ENCODE measurements around the gene SLC25A28.

SLC25A28 gene

DNA sequence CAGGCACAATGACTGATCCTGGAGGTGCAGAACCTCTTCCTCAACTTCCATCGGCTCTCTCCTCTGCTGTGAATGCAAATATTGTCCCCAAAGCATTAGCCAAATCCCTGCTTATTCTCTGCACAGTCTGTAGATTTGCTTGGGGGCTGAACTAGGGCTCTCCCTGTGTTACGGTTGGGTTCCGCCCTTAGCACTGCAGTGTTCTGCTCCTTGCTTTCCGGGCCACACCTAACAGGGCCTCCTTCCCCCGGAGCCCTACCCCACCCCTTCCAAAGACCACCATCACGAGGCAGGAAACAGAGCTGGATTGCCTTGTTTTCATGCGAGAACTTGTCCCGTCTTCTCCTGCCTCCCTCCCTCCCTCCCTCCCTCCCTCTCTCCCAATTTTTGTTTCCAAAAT, 36.6 kb downstream of the SLC25A28 start:
- DNase-seq, result no peak

DNA sequence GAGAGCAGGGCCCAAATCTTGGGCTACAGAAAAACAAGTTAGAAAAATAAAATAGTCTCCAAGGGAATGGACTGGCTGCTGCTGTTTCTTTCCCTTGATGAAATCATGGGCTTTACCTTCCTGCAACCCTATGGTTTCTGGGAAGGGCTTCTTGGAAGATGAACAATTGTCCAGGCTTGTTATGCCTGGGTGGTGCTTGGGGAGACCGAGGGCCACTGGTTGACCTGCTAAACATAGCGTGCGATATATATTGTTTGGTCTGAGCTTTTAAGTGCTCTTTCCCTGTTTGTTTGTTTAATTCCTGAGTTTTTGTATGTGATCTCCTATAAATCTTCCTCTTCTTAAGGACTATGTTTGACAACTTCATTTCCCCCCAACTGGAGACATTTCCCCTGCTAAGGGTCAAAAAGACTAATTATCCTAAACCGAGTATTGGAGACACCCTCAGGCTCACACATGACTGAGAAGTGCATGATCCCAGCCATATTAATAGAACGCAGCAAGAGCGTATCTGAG, 37.9 kb downstream of the SLC25A28 start:
- no peak for DNase-seq

DNA sequence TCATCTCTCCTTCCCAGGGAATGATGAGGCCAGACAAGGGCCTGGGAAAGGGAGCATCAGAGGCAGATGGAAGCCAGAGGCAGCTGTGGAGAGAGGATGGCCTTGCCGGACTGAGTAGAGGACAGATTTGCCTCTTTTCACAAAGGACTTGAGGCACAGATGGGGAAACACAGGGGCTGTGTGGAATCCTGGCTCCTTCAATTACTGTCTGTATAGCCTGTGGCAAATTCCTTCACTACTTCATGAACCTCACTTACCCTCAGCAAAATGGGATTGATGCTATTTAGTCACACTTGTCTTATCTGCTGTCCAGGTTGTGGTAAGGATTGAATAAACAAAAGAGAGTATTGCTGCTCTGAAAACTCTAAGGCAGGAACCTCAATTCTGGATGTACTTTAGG, 40.3 kb downstream of the SLC25A28 start:
- DNase-seq, result no peak

DNA sequence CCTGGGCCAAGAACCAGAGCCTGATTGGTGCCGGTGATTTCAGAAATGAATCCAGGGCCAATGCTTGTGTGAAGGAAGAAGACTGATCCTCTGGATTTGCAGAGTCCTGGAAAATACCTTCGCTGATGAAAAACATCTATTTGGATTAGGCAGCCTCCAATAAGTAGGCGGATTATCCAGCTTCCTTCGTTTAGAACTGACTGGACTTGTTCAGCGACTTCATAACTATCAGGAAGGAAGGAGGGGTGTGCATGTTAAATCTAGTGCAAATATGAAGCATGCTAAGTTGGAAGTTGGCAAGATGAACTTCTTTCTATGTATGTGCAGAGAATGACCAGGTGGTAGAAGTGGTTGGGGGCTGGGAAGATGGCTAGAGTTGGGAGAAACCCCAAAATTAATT, 46.4 kb downstream of the SLC25A28 start:
- no peak for DNase-seq

DNA sequence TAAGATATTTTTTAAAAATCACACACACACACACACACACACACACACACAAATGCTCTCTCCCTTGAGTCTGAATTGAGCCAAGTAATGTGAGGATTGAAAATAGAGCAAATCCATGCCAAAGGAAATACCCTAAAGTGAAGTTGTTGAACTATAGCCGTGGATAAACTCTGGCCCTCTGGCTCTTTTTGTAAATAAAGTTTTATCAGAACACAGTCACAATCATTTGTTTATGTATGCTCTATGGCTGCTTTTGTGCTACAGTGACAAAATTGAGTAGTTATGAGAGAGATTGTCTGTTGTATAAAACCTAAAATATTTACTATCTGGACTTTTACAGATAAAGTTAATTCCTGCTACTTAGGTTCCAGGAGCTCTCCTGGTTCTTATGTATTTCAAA, 48.4 kb downstream of the SLC25A28 start:
- no peak for DNase-seq

DNA sequence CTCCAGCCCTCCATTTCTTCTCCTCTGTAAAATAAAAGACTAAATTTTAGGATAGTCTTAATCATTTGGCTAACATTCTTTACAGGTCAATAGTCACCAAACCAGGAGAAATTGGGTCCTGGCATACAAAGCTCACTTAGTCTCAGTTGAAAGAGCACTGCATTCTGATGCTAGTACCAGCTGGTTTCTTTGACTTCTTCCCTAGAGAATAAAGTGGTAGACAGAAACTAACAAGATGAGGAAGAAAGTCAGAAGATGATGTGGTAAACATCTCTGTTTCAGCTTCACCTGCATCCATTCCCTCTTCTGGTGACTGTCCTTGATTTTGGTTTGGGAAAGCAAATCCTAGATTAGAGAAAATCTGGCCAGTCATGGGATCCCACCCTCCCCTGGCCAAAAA, 50.3 kb downstream of the SLC25A28 start:
- DNase-seq, result no peak

DNA sequence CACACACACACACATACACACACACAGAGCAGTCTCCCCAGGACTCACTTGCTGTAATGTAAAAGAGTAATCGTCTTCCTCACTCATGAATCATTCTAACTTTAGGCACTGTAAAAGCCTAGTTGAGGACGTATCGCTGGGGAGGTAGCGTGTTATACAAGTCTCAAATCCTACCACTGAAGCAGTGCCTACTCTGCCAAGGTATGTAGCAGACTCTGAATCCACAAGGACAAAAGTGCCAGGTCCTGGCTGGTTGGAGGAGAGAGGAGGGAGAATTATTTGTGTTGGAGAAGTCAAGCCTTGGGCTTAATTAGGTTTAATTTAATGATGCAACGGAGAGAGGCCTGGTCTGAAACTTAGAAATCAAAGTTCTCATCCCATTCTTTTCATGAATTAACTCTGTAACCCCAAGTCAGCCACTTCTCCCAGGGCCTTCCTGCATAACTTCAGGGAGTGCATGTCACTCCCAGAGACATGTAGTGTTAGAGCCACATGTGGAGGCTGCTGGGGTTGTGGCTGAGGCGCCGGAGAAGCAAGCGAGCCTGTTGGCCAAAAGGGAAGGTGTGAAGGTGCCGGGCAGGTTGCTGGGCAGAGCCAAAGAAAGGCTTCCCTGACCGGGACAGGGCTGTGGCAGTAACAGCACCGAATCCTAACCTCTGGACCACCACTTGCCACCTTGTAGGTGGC, 50.8 kb downstream of the SLC25A28 start:
- DNase-seq, result no peak

DNA sequence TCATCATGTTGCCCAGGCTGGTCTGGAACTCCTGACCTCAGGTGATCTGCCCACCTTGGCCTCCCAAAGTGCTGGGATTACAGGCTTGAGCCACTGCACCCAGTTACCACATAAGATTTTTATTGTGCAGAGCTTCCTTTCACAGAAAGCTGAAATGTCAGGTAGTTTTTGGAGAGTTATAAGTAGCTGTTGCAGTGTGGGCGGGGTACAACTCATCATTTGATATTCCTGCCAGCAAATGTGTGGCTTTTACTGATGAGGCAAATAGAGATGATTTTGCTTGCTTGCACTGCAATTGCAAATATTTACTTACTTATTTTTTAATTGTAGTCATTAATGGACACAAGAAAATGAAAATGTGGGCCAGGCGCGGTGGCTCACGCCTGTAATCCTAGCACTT, 55.1 kb downstream of the SLC25A28 start:
- DNase-seq, result no peak

DNA sequence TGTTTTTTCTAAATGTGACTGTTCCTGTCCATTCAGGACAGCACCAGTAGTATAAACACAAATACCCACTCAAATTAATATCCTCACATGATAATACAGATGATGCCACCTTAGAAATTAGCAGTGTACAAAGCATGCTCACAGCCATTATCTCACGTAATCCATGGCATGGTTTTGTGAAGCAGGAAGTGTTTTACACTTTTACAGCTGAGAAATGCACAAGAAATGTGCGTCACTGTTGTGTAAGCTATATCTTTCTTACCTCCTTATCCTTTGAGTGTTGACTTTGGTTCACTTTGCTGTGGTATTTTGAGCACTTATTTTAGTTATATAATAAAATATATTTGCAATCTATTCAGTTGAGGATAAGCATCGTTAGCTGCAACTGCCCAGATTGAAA, 55.9 kb downstream of the SLC25A28 start:
- no peak for DNase-seq

DNA sequence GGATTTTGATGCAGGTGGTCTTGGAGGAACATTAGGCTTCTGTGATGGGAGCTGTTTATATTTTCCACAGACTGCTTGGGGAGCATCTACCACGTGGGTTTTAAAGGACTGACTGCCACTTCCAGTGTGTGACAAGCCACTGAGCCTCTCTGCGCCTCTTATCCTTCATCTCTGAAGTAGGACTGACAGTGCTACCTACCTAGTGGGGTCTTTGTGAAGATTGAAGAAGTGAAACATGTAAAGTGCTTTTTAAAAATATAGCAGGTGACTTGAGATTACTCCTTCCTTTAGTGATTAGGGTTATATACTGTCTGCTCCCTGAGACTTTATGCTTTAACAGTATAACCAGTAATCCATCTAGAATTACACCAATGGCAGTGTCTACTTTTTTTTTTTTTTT, 57.6 kb downstream of the SLC25A28 start:
- DNase-seq, result no peak
